Thyroid gland (tissue), 4 donors: ENCODE measurements around the gene ZER1. TPM values are rescaled to one million over a fixed set of nuclear protein-coding genes. Genes with fewer than 3 reads are reported as not detected.

Experiments used
- DNase-seq, 2 donors: peaks; one replicate each; pipeline ENCODE4 v3.0.0-alpha.2; 2019
- H3K27ac ChIP-seq, 3 donors: fragments of 200-600 bp; sonication (generic); 1 replicate in 2 of 3; 2 replicates in 1 of 3; pipeline ENCODE4 v1.5.1; 2016 to 2019; ENCODE audit warnings: mild to moderate bottlenecking in 1 of 3, moderate library complexity in 1 of 3
- H3K27me3 ChIP-seq: fragments of 200-600 bp; sonication (generic); one replicate; pipeline ENCODE4 v1.5.1; 2019
- H3K36me3 ChIP-seq, 2 donors: fragments of 200-600 bp; sonication (generic); one replicate each; pipeline ENCODE4 v1.5.1; 2016 to 2019
- H3K4me1 ChIP-seq, 2 donors: fragments of 200-600 bp; sonication (generic); one replicate each; pipeline ENCODE4 v1.5.1; 2017 to 2019
- H3K4me3 ChIP-seq, 3 donors: fragments of 200-600 bp; sonication (generic); replicated peaks in 1 of 3; 1 replicate in 2 of 3; 2 replicates in 1 of 3; pipeline ENCODE4 v1.5.1; 2016; ENCODE audit warnings: mild to moderate bottlenecking in 1 of 3
- H3K9me3 ChIP-seq: fragments of 200-600 bp; sonication (generic); one replicate; pipeline ENCODE4 v1.5.1; 2017
- CTCF ChIP-seq, 6 experiments: fragments of 200-600 bp in 3 of 6; fragments of 450-650 bp in 3 of 6; sonication (generic) in 3 of 6; IDR thresholded peaks; one replicate each; pipeline ENCODE4 v1.5.1; 2016 to 2019; ENCODE audit warnings: antibody characterized with exemption in 6 of 6, mild to moderate bottlenecking in 2 of 6, inconsistent platforms in 1 of 6, moderate library complexity in 1 of 6
- POLR2A ChIP-seq, 2 donors: fragments of 450-650 bp; IDR thresholded peaks; one replicate each; pipeline ENCODE4 v1.6.1; 2017; ENCODE audit warnings: antibody characterized with exemption in 2 of 2, mild to moderate bottlenecking in 2 of 2, moderate library complexity in 1 of 2
- WGBS, 2 donors: methylation state at CpG; one replicate each; pipeline ENCODE4 v1.1.5; 2017; 5-methylcytosine and 5-hydroxymethylcytosine counted together
- intact Hi-C: fragments of 100-400 bp; cut with DNase I; formaldehyde crosslinking; loops from one replicate; pipeline ENCODE4 v1.15.1; 2023
- total RNA-seq, 4 donors: library from RNA; depleted of rRNA; stranded (reverse); fragments of >200 nt; gene quantifications; one replicate each; pipeline ENCODE4 v1.2.3, GENCODE V29; 2016

ZER1 gene
- total RNA-seq, 4 donors from 2014 or later, result 45.1 to 129 (median 70.2) TPM

- Histone ChIP-seq H3K9me3 (no peaks in the 10 kb centered on the region), H3K27ac (no peak overlapping the region), H3K4me1 (peaks cover 7 to 10% of the 10 kb centered on the region in 2 donors), H3K27me3 (no peaks in the 10 kb centered on the region), H3K36me3 (peaks cover 5 to 10% of the 10 kb centered on the region in 2 donors), H3K4me3 (no peak overlapping the region)
- TF ChIP-seq POLR2A (IDR thresholded peaks at IDR 0.05), result no peak
- TF ChIP-seq CTCF (IDR thresholded peaks at IDR 0.05), result no peak
- intact Hi-C loops, result loop anchor here (10.0 kb wide), 1 partner anchor 93 kb away; no protein-coding TSS in a partner anchor
- no peak for DNase-seq
- WGBS, 2 donors, result 77 to 86% methylated on average over 7 of the region's 7 CpGs
These were observed 43.4 kb downstream of the ZER1 start for GRCh38 chr9:128728298-128728697.

- Histone ChIP-seq H3K27me3 (no peaks in the 10 kb centered on the region), H3K4me1 (peaks cover 8 to 16% of the 10 kb centered on the region in 2 donors), H3K27ac (no peak overlapping the region), H3K36me3 (peaks cover 5 to 10% of the 10 kb centered on the region in 2 donors), H3K9me3 (no peaks in the 10 kb centered on the region), H3K4me3 (no peak overlapping the region)
- TF ChIP-seq CTCF (IDR thresholded peaks at IDR 0.05) (no peak), POLR2A (IDR thresholded peaks at IDR 0.05) (no peak)
- WGBS, 2 donors, result 88 to 92% methylated on average over 5 of the region's 5 CpGs
- no peak for DNase-seq
- intact Hi-C loops, result loop anchor here (10.0 kb wide), 1 partner anchor 93 kb away; no protein-coding TSS in a partner anchor
These were observed 44.0 kb downstream of the ZER1 start for GRCh38 chr9:128727640-128728248.

GRCh38 chr9:128724744-128725211 is 46.9 kb downstream of the ZER1 start:
- intact Hi-C loops, result loop anchor here (10.0 kb wide), 1 partner anchor 90 kb away; no protein-coding TSS in a partner anchor
- Histone ChIP-seq H3K27me3 (no peaks in the 10 kb centered on the region), H3K27ac (peak overlapping the region in 2 of 3 donors; percentile 27 to 46), H3K36me3 (no peaks in the 10 kb centered on the region), H3K4me3 (peak overlapping the region in 1 of 3 donors; percentile 47), H3K4me1 (peaks cover 8 to 16% of the 10 kb centered on the region in 2 donors), H3K9me3 (no peaks in the 10 kb centered on the region)
- TF ChIP-seq POLR2A (IDR thresholded peaks at IDR 0.05), result no peak
- peak in 1 of 6 experiments; percentile 15 for TF ChIP-seq CTCF (IDR thresholded peaks at IDR 0.05)
- DNase-seq, result peak; percentile 54 to 56
- 28 to 30% methylated on average over 10 of the region's 10 CpGs for WGBS, 2 donors

GRCh38 chr9:128723866-128724743 is 47.6 kb downstream of the ZER1 start, which contains the start of gene ZDHHC12:
Gene ZDHHC12, minus strand, starts transcription at chr9:128724127. Its CDS starts 34 bp downstream, at chr9:128724093.
- WGBS, 2 donors, result 4 to 6% methylated on average over 28 to 39 of the region's 68 CpGs
- TF ChIP-seq POLR2A (IDR thresholded peaks at IDR 0.05) (peak in 1 of 2 donors; percentile 73), CTCF (IDR thresholded peaks at IDR 0.05) (no peak)
- intact Hi-C loops, result loop anchor here (10.0 kb wide), 1 partner anchor 89 kb away; no protein-coding TSS in a partner anchor
- H3K9me3 ChIP-seq, result no peaks in the 10 kb centered on the region
- H3K27ac ChIP-seq, result peak within 1 kb of the TSS; percentile 27 to 46 (median 27)
- peak within 1 kb of the TSS; percentile 47 to 62 (median 60) for H3K4me3 ChIP-seq
- no peaks in the 10 kb centered on the region for H3K36me3 ChIP-seq
- DNase-seq, result peak; percentile 100
- H3K4me1 ChIP-seq, result peaks cover 8 to 16% of the 10 kb centered on the region in 2 donors
- no peaks in the 10 kb centered on the region for H3K27me3 ChIP-seq
